OCI-LY1 (cell line): ENCODE data around the gene SPRED3.
A peak's percentile ranks its signal among the peaks of the same experiment; 100 is the strongest.
"Not testable (repeated sequence)": the region's sequence is repeated elsewhere in the genome, so short reads cannot be mapped to it uniquely, and the experiment has no call there.

ENCODE experiments used
- H2AFZ ChIP-seq: fragments of 200-600 bp; sonication (generic), shearing (Covaris generic); 2 replicates; pipeline ENCODE4 v1.6.0; 2014; ENCODE audit warnings: antibody characterized with exemption, mild to moderate bottlenecking, low read length
- H3F3A ChIP-seq: fragments of 200-600 bp; sonication (generic), shearing (Covaris generic); 2 replicates; pipeline ENCODE4 v1.6.0; 2014; ENCODE audit warnings: mild to moderate bottlenecking, antibody characterized with exemption, low read length, moderate library complexity; ENCODE audit not compliant: insufficient read depth
- H3K27ac ChIP-seq: fragments of 200-600 bp; sonication (generic); 2 replicates; pipeline ENCODE4 v1.5.1; 2014; ENCODE audit warnings: low read length, mixed run types, mild to moderate bottlenecking, low read depth; ENCODE audit not compliant: poor library complexity, severe bottlenecking
- H3K27me3 ChIP-seq: fragments of 200-600 bp; sonication (generic); 2 replicates; pipeline ENCODE4 v1.6.0; 2014; ENCODE audit warnings: antibody characterized with exemption, mild to moderate bottlenecking, low read length, moderate library complexity; ENCODE audit not compliant: insufficient read depth
- H3K36me3 ChIP-seq: fragments of 200-600 bp; sonication (generic); 2 replicates; pipeline ENCODE4 v1.6.1; 2014; ENCODE audit warnings: mild to moderate bottlenecking, antibody characterized with exemption, low read length, moderate library complexity, mixed read lengths; ENCODE audit not compliant: insufficient read depth
- H3K4me1 ChIP-seq: fragments of 200-600 bp; sonication (generic); 2 replicates; pipeline ENCODE4 v1.5.1; 2014; ENCODE audit warnings: mild to moderate bottlenecking, low read length, moderate library complexity; ENCODE audit not compliant: insufficient read depth, severe bottlenecking
- H3K4me2 ChIP-seq: fragments of 200-600 bp; sonication (generic), shearing (Covaris generic); 2 replicates; pipeline ENCODE4 v1.6.1; 2014; ENCODE audit warnings: low read length
- H3K4me3 ChIP-seq: fragments of 200-600 bp; sonication (generic); 2 replicates; pipeline ENCODE4 v1.5.1; 2014; ENCODE audit warnings: low read length, low read depth, mild to moderate bottlenecking, mixed read lengths; ENCODE audit not compliant: poor library complexity, severe bottlenecking
- H3K79me2 ChIP-seq: fragments of 200-600 bp; shearing (Covaris generic); 2 replicates; pipeline ENCODE4 v1.6.1; 2016; ENCODE audit warnings: mixed run types, low read length, mixed read lengths; ENCODE audit not compliant: insufficient read depth
- H3K9ac ChIP-seq: fragments of 200-600 bp; sonication (generic), shearing (Covaris generic); 2 replicates; pipeline ENCODE4 v1.6.1; 2014; ENCODE audit warnings: mild to moderate bottlenecking, low read length, mixed read lengths
- H3K9me2 ChIP-seq: fragments of 200-600 bp; sonication (generic), shearing (Covaris generic); 2 replicates; pipeline ENCODE4 v1.6.1; 2014; ENCODE audit warnings: low read depth, mild to moderate bottlenecking, low read length, mixed read lengths
- H3K9me3 ChIP-seq: fragments of 200-600 bp; shearing (Covaris generic); 2 replicates; pipeline ENCODE4 v1.6.1; 2014; ENCODE audit warnings: low read length, mixed read lengths
- H4K20me1 ChIP-seq: fragments of 200-600 bp; sonication (generic), shearing (Covaris generic); 2 replicates; pipeline ENCODE4 v1.6.0; 2016; ENCODE audit warnings: mild to moderate bottlenecking, low read length; ENCODE audit not compliant: insufficient read depth
- CTCF ChIP-seq: fragments of 200-600 bp; sonication (generic), shearing (Covaris generic); IDR thresholded peaks from 2 replicates; pipeline ENCODE4 v1.5.1; 2017; ENCODE audit warnings: mild to moderate bottlenecking, antibody characterized with exemption, low read length, moderate library complexity, mixed read lengths
- EZH2 ChIP-seq: fragments of 200-600 bp; sonication (generic), shearing (Covaris generic); IDR thresholded peaks from 2 replicates; pipeline ENCODE4 v1.8.0; 2017; ENCODE audit warnings: borderline replicate concordance, mixed run types, mild to moderate bottlenecking, antibody characterized with exemption, low read length, moderate library complexity, mixed read lengths

SPRED3 gene

GRCh38 chr19:38425222-38425809 is 36.8 kb downstream of the SPRED3 start:
- Histone ChIP-seq H2AFZ (no peak overlapping the region), H3K9ac (no peak overlapping the region), H3F3A (no peaks in the 10 kb centered on the region), H3K9me2 (no peaks in the 10 kb centered on the region), H3K27me3 (no peaks in the 10 kb centered on the region), H3K79me2 (no peaks in the 10 kb centered on the region), H3K9me3 (no peaks in the 10 kb centered on the region), H3K36me3 (no peaks in the 10 kb centered on the region), H3K27ac (no peak overlapping the region), H3K4me2 (no peak overlapping the region), H4K20me1 (no peaks in the 10 kb centered on the region), H3K4me1 (peaks cover 27% of the 10 kb centered on the region), H3K4me3 (no peak overlapping the region)
- no peak for TF ChIP-seq CTCF
- TF ChIP-seq EZH2 = no peak

- Histone ChIP-seq H3K9me3 (no peaks in the 10 kb centered on the region), H3K36me3 (no peaks in the 10 kb centered on the region), H4K20me1 (no peaks in the 10 kb centered on the region), H3K9me2 (no peaks in the 10 kb centered on the region), H2AFZ (no peak within 1 kb of the TSS), H3F3A (no peaks in the 10 kb centered on the region), H3K9ac (no peak within 1 kb of the TSS), H3K4me1 (peaks cover 27% of the 10 kb centered on the region), H3K4me3 (no peak within 1 kb of the TSS), H3K4me2 (no peak within 1 kb of the TSS), H3K27me3 (no peaks in the 10 kb centered on the region), H3K27ac (no peak within 1 kb of the TSS), H3K79me2 (no peaks in the 10 kb centered on the region)
- no peak for TF ChIP-seq EZH2
Observed at GRCh38 chr19:38425810-38426466, 37.4 kb downstream of the SPRED3 start, which contains the start of gene RASGRP4. RASGRP4 (minus strand) TSS chr19:38426219; CDS start chr19:38426091, 128 bp downstream.

- H3K27me3 ChIP-seq, H4K20me1 ChIP-seq, H2AFZ ChIP-seq, H3K9me3 ChIP-seq, H3F3A ChIP-seq, H3K79me2 ChIP-seq, H3K4me2 ChIP-seq, H3K4me3 ChIP-seq, H3K9me2 ChIP-seq, H3K9ac ChIP-seq, H3K27ac ChIP-seq, H3K36me3 ChIP-seq: not testable (repeated sequence)
- peaks cover 27% of the 10 kb centered on the region for H3K4me1 ChIP-seq
Observed at GRCh38 chr19:38427035-38427677, 38.7 kb downstream of the SPRED3 start.

- Histone ChIP-seq H3K27me3 (no peaks in the 10 kb centered on the region), H3K9me2 (no peaks in the 10 kb centered on the region), H3K9me3 (no peaks in the 10 kb centered on the region), H3K9ac (no peak overlapping the region; the same call in 1 of the 2 replicates), H3K79me2 (no peaks in the 10 kb centered on the region), H3K4me2 (peak overlapping the region; percentile 40; the same call in 1 of the 2 replicates), H3K4me1 (peaks cover 27% of the 10 kb centered on the region), H3K4me3 (no peak overlapping the region), H2AFZ (no peak overlapping the region), H4K20me1 (no peaks in the 10 kb centered on the region), H3F3A (no peaks in the 10 kb centered on the region), H3K36me3 (no peaks in the 10 kb centered on the region), H3K27ac (peak overlapping the region; percentile 73)
- TF ChIP-seq EZH2 = no peak
- no peak for TF ChIP-seq CTCF
Observed at GRCh38 chr19:38429055-38429810, 40.7 kb downstream of the SPRED3 start.
